Astrocyte (in vitro differentiated cells and primary cell): ENCODE results near the gene SPIRE2. TPM values are rescaled to one million over a fixed set of nuclear protein-coding genes. Genes with fewer than 3 reads are reported as not detected.
A peak's percentile ranks its signal among the peaks of the same experiment; 100 is the strongest.

Experiments
- DNase-seq: peaks from one replicate; pipeline ENCODE4 v3.0.0-alpha.2; 2010; ENCODE audit warnings: low read depth
- FAIRE-seq: peaks from 2 replicates; lab custom pipeline; 2011; peaks lifted over from hg19 to GRCh38; lab: Jason Lieb, UNC
- H2AFZ ChIP-seq: 2 replicates; pipeline ENCODE4 v1.6.0; 2012; ENCODE audit warnings: low read depth, low read length, inconsistent platforms
- H3K27ac ChIP-seq: 2 replicates; pipeline ENCODE4 v1.5.1; 2011; ENCODE audit warnings: low read depth, low read length, inconsistent platforms
- H3K27me3 ChIP-seq: 2 replicates; pipeline ENCODE4 v1.6.0; 2011; ENCODE audit warnings: low read length, inconsistent platforms; ENCODE audit not compliant: insufficient read depth
- H3K36me3 ChIP-seq: 2 replicates; pipeline ENCODE4 v1.5.1; 2011; ENCODE audit warnings: low read length, inconsistent platforms; ENCODE audit not compliant: insufficient read depth
- H3K4me1 ChIP-seq: 2 replicates; pipeline ENCODE4 v1.5.1; 2011; ENCODE audit warnings: low read length, inconsistent platforms; ENCODE audit not compliant: insufficient read depth
- H3K4me2 ChIP-seq: 2 replicates; pipeline ENCODE4 v1.6.0; 2012; ENCODE audit warnings: low read length, inconsistent platforms
- H3K4me3 ChIP-seq: 2 replicates; pipeline ENCODE4 v1.5.1; 2011; ENCODE audit warnings: low read depth, mild to moderate bottlenecking, low read length, inconsistent platforms; ENCODE audit not compliant: insufficient read depth
- H3K79me2 ChIP-seq: 2 replicates; pipeline ENCODE4 v1.6.0; 2012; ENCODE audit warnings: mild to moderate bottlenecking, low read length, inconsistent platforms; ENCODE audit not compliant: insufficient read depth
- H3K9ac ChIP-seq: 2 replicates; pipeline ENCODE4 v1.6.0; 2012; ENCODE audit warnings: mild to moderate bottlenecking, low read length, inconsistent platforms
- H3K9me3 ChIP-seq: 2 replicates; pipeline ENCODE4 v1.5.1; 2012; ENCODE audit warnings: low read depth, mild to moderate bottlenecking, low read length, inconsistent platforms; ENCODE audit not compliant: insufficient read depth
- H4K20me1 ChIP-seq: 2 replicates; pipeline ENCODE4 v1.6.0; 2012; ENCODE audit warnings: low read length, inconsistent platforms; ENCODE audit not compliant: insufficient read depth
- H3K27ac Mint-ChIP-seq: one replicate; pipeline ENCODE4 v1.8.0; 2021; ENCODE audit warnings: mild to moderate bottlenecking, mixed read lengths; ENCODE audit not compliant: unreplicated experiment
- H3K27me3 Mint-ChIP-seq: one replicate; pipeline ENCODE4 v1.8.0; 2021; ENCODE audit warnings: low read depth, mixed read lengths; ENCODE audit not compliant: unreplicated experiment
- H3K36me3 Mint-ChIP-seq: one replicate; pipeline ENCODE4 v1.8.0; 2021; ENCODE audit warnings: low read depth, mixed read lengths; ENCODE audit not compliant: unreplicated experiment
- H3K4me1 Mint-ChIP-seq: one replicate; pipeline ENCODE4 v1.8.0; 2021; ENCODE audit warnings: low read depth, mixed read lengths; ENCODE audit not compliant: unreplicated experiment
- H3K4me3 Mint-ChIP-seq: one replicate; pipeline ENCODE4 v1.8.0; 2021; ENCODE audit warnings: mild to moderate bottlenecking, moderate library complexity, mixed read lengths; ENCODE audit not compliant: unreplicated experiment
- H3K9me3 Mint-ChIP-seq: one replicate; pipeline ENCODE4 v1.8.0; 2021; ENCODE audit warnings: mild to moderate bottlenecking, mixed read lengths; ENCODE audit not compliant: unreplicated experiment
- EZH2 ChIP-seq: IDR thresholded peaks from 2 replicates; pipeline ENCODE4 v1.6.1; 2012; ENCODE audit warnings: mild to moderate bottlenecking, low read length, inconsistent platforms; ENCODE audit not compliant: insufficient read depth
- total RNA-seq: library from RNA; stranded (reverse); gene quantifications from 2 replicates; pipeline ENCODE4 v1.2.1, GENCODE V29; 2021
- TF ChIP-seq, protein P1 (sequence below): IDR thresholded peaks from 2 replicates; pipeline ENCODE4 v1.5.1; 2011; ENCODE audit warnings: low read depth, mild to moderate bottlenecking, inconsistent platforms, low read length, moderate library complexity; ENCODE audit not compliant: insufficient read depth

The SPIRE2 gene
- total RNA-seq, 1 donor from 2014 or later: 3.2 TPM

DNA sequence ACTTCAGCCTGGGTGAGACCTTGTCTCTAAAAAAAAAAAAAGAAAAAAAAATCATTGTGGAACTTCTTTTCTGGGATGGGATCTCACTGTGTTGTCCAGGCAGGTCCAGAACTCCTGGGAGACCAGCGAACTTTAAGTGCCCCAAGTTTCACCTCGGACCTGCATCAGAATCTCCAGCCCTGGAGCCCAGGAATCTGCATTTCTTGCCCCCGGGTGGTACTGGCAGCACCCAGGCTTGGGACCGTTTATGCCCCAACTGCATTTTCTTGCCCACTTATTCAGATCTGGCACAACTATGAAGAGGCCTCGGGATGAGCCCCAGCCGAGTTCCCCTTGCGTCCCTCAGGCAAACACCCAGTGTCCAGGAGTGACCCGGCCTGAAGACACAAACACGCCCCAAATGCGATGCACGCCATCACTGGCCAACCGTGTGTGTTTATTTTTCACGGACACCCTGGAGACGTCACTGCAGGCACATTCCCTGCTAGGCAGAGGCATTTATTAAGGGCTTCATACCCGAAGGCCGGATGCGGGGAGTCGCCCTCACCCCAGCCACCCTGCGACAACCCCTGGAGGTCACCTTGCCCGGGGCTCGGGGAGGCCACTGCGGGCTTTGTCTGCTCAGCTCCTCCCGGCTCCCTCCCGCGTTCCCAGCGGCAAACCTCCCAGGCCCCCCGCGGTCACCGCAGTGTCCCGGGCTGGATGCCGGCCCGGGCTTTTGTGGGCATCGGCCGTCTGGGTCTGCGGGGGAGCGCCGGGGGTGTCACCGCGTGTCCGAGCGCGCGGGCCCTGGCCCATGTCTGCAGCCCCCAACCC is 684 bp upstream of the SPIRE2 start:
- peak overlapping the region; percentile 53 for H3K4me3 ChIP-seq
- H3K27me3 ChIP-seq: no peaks in the 10 kb centered on the region
- Mint-ChIP-seq H3K4me1 (peaks cover 2% of the 10 kb centered on the region), H3K36me3 (no peaks in the 10 kb centered on the region), H3K27me3 (peaks cover 6% of the 10 kb centered on the region), H3K4me3 (peak overlapping the region; percentile 84), H3K27ac (no peak overlapping the region), H3K9me3 (no peaks in the 10 kb centered on the region)
- peak overlapping the region; percentile 75 for H2AFZ ChIP-seq
- FAIRE-seq (no peak), DNase-seq (peak; percentile 48)
- no peak overlapping the region for H3K27ac ChIP-seq
- peaks cover 6% of the 10 kb centered on the region for H3K4me1 ChIP-seq
- no peak for TF ChIP-seq EZH2
- TF ChIP-seq, protein P1, sequence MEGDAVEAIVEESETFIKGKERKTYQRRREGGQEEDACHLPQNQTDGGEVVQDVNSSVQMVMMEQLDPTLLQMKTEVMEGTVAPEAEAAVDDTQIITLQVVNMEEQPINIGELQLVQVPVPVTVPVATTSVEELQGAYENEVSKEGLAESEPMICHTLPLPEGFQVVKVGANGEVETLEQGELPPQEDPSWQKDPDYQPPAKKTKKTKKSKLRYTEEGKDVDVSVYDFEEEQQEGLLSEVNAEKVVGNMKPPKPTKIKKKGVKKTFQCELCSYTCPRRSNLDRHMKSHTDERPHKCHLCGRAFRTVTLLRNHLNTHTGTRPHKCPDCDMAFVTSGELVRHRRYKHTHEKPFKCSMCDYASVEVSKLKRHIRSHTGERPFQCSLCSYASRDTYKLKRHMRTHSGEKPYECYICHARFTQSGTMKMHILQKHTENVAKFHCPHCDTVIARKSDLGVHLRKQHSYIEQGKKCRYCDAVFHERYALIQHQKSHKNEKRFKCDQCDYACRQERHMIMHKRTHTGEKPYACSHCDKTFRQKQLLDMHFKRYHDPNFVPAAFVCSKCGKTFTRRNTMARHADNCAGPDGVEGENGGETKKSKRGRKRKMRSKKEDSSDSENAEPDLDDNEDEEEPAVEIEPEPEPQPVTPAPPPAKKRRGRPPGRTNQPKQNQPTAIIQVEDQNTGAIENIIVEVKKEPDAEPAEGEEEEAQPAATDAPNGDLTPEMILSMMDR: no peak
- H3K79me2 ChIP-seq: no peaks in the 10 kb centered on the region
- no peaks in the 10 kb centered on the region for H3K36me3 ChIP-seq
- no peaks in the 10 kb centered on the region for H3K9me3 ChIP-seq
- peak overlapping the region; percentile 60 for H3K9ac ChIP-seq
- peaks cover 7% of the 10 kb centered on the region for H4K20me1 ChIP-seq
- H3K4me2 ChIP-seq: peak overlapping the region; percentile 91

DNA sequence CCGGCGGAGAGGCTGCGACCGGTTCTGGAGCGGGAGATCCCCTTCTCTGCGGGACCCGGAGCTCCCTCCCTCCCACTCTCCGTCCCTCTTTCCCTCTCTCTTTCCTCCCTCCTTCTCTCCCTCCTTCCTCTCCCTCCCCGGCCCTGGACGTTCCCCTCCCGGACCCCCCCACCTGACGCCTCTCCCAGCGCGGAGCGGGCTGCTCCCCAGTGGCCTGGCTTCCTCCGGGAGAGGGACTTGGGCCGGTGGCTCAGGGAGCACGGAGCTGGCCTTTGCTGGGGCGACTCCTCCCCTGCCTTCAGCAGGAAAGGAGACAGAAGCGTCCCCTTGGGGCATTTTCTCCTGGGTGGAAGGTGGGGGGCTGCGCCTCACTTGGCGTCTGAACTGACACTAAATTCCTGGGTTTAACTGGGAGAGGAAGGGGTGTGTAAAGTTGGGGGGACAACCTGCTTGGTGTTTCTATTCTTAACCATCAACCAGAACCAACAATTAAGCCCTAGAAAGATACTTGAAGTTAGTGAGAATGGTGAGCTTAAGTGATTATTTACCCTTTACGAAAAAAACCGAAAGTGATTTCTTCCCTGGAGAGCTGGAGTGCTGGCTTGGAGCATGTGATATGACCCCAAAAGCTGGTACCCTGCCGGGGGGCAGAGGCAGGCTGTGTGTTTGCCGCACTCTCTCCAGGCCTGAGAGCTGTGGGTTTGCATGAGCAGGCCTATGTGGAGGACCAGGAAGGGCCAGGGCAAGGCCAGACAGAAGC is 775 bp downstream of the SPIRE2 start:
- peaks cover 2% of the 10 kb centered on the region for H3K4me1 Mint-ChIP-seq
- no peaks in the 10 kb centered on the region for H3K27me3 ChIP-seq
- peak overlapping the region; percentile 90 for H3K27ac Mint-ChIP-seq
- peaks cover 7% of the 10 kb centered on the region for H4K20me1 ChIP-seq
- no peaks in the 10 kb centered on the region for H3K9me3 ChIP-seq
- DNase-seq (no peak), FAIRE-seq (no peak)
- H3K36me3 Mint-ChIP-seq: peaks cover 3% of the 10 kb centered on the region
- no peaks in the 10 kb centered on the region for H3K79me2 ChIP-seq
- peak overlapping the region; percentile 39 for H3K4me3 ChIP-seq
- no peak overlapping the region for H2AFZ ChIP-seq
- H3K4me2 ChIP-seq: peak overlapping the region; percentile 82
- H3K4me1 ChIP-seq: peaks cover 6% of the 10 kb centered on the region
- peak overlapping the region; percentile 48 for H3K9ac ChIP-seq
- H3K4me3 Mint-ChIP-seq: peak overlapping the region; percentile 83
- H3K27ac ChIP-seq: no peak overlapping the region
- peaks cover 6% of the 10 kb centered on the region for H3K27me3 Mint-ChIP-seq
- TF ChIP-seq EZH2: no peak
- TF ChIP-seq, protein P1: no peak
- peaks cover 2% of the 10 kb centered on the region for H3K9me3 Mint-ChIP-seq
- H3K36me3 ChIP-seq: no peaks in the 10 kb centered on the region
